SK-N-SH (cell line): ENCODE data around the gene MISP3.

Experiments used
- EZH2phosphoT487 ChIP-seq: fragments of 200-600 bp; sonication (generic); IDR thresholded peaks from 2 replicates; pipeline ENCODE4 v1.6.1; 2017; ENCODE audit warnings: low read depth, mixed run types, mild to moderate bottlenecking, antibody characterized with exemption, moderate library complexity, borderline replicate concordance
- NRF1 ChIP-seq: IDR thresholded peaks from 2 replicates; pipeline ENCODE4 v1.6.1; 2012; ENCODE audit warnings: low read depth, mild to moderate bottlenecking, low read length
- POLR2AphosphoS5 ChIP-seq: IDR thresholded peaks from 2 replicates; pipeline ENCODE4 v1.6.1; 2012; ENCODE audit warnings: low read depth, low read length
- RAD21 ChIP-seq: IDR thresholded peaks from 2 replicates; pipeline ENCODE4 v1.6.1; 2012; ENCODE audit warnings: mild to moderate bottlenecking, low read length
- SIN3A ChIP-seq: IDR thresholded peaks from 2 replicates; pipeline ENCODE4 v1.6.1; 2012; ENCODE audit warnings: low read depth, mild to moderate bottlenecking, low read length, moderate library complexity, borderline replicate concordance
- TAF1 ChIP-seq: IDR thresholded peaks from 2 replicates; pipeline ENCODE4 v1.6.1; 2012; ENCODE audit warnings: low read depth, mild to moderate bottlenecking, low read length, moderate library complexity, borderline replicate concordance
- YY1 ChIP-seq: IDR thresholded peaks from 2 replicates; pipeline ENCODE4 v1.4.0; 2012; ENCODE audit warnings: low read depth, mild to moderate bottlenecking
- TF ChIP-seq, protein P1 (sequence below): fragments of 200-600 bp; sonication (generic); IDR thresholded peaks from 2 replicates; pipeline ENCODE4 v1.6.1; 2017; ENCODE audit warnings: antibody characterized with exemption, mild to moderate bottlenecking, moderate library complexity
- TF ChIP-seq, protein P2 (sequence below): IDR thresholded peaks from 2 replicates; pipeline ENCODE4 v1.4.0; 2012; ENCODE audit warnings: low read depth
- TF ChIP-seq, protein P3 (sequence below): IDR thresholded peaks from 2 replicates; pipeline ENCODE4 v1.6.1; 2012; ENCODE audit warnings: mild to moderate bottlenecking, low read depth, low read length, moderate library complexity

DNA sequence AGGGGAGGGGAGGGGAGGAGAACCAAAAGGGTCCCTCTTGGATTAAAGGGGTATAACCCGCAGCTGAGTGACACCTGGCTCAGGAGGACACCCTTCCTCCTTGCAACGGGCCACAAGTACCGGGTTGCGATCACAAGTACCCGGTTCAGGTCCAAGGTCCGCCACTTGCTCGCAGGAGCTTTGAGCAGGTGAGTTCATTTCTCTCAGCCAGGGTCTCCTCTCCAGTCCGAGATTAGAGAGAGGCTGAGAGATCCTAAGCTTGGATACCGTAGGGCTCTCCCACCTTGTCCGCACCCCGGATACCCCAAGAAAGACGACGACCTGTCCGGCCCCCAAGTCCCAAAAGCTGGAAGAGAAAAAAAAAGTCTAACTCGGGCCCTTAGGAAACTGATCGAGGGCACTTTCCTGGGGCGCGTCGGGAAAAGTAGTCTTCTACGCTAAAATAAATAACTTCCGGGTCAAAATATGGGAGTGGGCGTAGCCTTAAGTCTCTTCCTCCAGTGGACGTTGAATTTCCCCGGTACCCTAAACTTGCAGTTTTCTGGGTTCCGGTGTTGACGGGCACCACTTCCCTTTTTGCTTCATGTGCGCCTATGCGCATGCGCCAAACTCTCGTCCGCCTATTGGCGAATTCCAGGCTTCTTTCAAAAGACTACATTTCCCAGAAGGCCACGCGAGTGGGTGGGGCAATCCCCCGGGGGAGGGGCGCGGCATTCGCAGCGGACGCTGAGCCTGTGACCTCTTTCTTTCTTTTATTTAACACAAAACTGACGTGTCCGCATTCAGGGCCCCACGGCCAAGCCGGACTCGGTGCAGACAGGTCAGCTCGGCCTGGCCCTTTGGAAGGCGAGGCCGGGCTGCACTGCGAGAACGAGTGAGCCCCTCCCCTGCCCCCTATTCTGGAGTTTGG, 8.6 kb downstream of the MISP3 start:
- TF ChIP-seq, protein P1, sequence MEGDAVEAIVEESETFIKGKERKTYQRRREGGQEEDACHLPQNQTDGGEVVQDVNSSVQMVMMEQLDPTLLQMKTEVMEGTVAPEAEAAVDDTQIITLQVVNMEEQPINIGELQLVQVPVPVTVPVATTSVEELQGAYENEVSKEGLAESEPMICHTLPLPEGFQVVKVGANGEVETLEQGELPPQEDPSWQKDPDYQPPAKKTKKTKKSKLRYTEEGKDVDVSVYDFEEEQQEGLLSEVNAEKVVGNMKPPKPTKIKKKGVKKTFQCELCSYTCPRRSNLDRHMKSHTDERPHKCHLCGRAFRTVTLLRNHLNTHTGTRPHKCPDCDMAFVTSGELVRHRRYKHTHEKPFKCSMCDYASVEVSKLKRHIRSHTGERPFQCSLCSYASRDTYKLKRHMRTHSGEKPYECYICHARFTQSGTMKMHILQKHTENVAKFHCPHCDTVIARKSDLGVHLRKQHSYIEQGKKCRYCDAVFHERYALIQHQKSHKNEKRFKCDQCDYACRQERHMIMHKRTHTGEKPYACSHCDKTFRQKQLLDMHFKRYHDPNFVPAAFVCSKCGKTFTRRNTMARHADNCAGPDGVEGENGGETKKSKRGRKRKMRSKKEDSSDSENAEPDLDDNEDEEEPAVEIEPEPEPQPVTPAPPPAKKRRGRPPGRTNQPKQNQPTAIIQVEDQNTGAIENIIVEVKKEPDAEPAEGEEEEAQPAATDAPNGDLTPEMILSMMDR = 0 out of 2 replicates have a peak, but pooled peaks have one; percentile 7
- TF ChIP-seq YY1 = no peak; the same call in 1 of the 2 replicates
- peak; percentile 83 for TF ChIP-seq POLR2AphosphoS5
- TF ChIP-seq TAF1 = peak; percentile 84
- no peak for TF ChIP-seq EZH2phosphoT487
- TF ChIP-seq, protein P2, sequence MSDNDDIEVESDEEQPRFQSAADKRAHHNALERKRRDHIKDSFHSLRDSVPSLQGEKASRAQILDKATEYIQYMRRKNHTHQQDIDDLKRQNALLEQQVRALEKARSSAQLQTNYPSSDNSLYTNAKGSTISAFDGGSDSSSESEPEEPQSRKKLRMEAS = peak; percentile 4; the same call in 1 of the 2 replicates
- TF ChIP-seq NRF1 = peak; percentile 85
- no peak for TF ChIP-seq SIN3A
- TF ChIP-seq, protein P3, sequence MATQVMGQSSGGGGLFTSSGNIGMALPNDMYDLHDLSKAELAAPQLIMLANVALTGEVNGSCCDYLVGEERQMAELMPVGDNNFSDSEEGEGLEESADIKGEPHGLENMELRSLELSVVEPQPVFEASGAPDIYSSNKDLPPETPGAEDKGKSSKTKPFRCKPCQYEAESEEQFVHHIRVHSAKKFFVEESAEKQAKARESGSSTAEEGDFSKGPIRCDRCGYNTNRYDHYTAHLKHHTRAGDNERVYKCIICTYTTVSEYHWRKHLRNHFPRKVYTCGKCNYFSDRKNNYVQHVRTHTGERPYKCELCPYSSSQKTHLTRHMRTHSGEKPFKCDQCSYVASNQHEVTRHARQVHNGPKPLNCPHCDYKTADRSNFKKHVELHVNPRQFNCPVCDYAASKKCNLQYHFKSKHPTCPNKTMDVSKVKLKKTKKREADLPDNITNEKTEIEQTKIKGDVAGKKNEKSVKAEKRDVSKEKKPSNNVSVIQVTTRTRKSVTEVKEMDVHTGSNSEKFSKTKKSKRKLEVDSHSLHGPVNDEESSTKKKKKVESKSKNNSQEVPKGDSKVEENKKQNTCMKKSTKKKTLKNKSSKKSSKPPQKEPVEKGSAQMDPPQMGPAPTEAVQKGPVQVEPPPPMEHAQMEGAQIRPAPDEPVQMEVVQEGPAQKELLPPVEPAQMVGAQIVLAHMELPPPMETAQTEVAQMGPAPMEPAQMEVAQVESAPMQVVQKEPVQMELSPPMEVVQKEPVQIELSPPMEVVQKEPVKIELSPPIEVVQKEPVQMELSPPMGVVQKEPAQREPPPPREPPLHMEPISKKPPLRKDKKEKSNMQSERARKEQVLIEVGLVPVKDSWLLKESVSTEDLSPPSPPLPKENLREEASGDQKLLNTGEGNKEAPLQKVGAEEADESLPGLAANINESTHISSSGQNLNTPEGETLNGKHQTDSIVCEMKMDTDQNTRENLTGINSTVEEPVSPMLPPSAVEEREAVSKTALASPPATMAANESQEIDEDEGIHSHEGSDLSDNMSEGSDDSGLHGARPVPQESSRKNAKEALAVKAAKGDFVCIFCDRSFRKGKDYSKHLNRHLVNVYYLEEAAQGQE = no peak
- TF ChIP-seq RAD21 = no peak
